GM21786 (cell line): ENCODE measurements around the gene ZSCAN5A.
"Not testable (repeated sequence)": the region's sequence is repeated elsewhere in the genome, so short reads cannot be mapped to it uniquely, and the experiment has no call there.

ENCODE experiments used
- ATAC-seq: cut with Tn5 transposase; IDR thresholded peaks from one replicate; pipeline ENCODE4 v1.9.1; 2021; ENCODE audit not compliant: unreplicated experiment

ZSCAN5A gene, protein sequence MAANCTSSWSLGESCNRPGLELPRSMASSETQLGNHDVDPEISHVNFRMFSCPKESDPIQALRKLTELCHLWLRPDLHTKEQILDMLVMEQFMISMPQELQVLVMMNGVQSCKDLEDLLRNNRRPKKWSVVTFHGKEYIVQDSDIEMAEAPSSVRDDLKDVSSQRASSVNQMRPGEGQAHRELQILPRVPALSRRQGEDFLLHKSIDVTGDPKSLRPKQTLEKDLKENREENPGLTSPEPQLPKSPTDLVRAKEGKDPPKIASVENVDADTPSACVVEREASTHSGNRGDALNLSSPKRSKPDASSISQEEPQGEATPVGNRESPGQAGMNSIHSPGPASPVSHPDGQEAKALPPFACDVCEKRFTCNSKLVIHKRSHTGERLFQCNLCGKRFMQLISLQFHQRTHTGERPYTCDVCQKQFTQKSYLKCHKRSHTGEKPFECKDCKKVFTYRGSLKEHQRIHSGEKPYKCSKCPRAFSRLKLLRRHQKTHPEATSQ

DNA sequence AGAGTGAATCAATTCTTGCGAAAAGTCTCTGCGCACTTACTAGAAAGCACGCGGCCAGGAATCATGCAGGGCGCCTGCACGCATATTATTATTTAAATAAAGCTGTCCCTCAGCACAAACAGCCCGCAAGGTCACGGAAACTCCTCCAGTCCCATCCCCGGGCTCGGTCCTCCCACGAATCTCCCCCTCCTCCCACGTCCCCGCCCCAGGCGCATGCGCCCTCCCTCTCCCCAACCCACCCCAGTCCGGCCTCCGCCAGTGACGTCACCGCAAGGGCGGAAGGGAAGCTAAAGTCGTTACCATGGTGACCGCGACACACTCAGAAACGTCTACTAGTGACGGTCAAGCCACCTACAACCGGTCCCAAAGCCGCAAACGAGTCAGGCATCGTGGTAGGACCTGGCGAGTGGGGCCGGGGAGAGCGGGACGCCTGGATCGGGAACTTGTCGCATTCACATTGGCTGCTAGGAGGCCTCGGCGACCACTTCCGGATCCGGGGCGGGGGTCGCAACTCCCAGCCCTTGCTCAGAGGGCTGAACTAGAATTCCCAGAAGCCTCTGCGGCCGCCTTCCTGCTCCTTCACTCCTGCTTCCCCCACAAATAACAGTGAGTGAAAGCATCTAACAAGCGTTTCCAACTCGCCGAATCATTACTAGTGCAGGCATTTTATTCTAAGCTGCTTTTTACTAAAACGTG lies at the start of gene ZSCAN5A:
TSS of gene ZSCAN5A (minus strand) at position 459 of the 696 bp plus-strand sequence. CDS start 89,793 bp downstream, outside the sequence.
- ATAC-seq: peak; percentile 77

DNA sequence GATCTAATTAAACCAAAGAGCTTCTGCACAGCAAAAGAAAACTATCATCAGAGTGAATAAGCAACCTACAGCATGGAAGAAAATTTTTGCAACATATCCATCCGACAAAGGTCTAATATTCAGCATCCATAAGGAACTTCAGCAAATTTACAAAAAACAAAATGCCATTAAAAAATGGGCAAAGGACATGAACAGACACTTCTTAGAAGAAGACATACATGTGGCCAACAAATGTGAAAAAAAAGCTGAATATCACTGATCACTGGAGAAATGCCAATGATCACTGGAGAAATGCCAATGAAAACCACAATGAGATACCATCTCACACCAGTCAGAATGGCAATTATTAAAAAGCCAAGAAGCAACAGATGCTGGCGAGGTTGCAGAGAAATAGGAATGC lies 46.2 kb upstream of the ZSCAN5A start:
- no peak for ATAC-seq

DNA sequence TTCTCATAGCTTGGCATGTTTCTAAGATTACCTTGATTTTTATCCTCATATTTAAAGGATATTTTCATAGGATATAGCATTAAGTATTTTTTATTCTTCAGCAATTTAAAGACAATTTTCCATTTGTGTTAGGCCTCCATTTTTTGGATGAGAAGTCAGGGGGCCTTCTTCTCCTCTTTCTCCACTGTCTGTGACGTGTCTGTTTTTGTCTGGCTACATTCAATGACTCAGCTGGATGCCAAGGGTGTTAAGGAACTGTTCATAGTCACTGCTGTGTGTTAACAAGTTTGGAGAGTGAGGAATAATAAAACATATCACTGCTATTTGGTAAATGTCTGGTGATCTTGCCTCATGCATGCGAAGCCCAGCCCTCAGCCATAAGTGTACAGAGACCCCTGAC lies 42.3 kb upstream of the ZSCAN5A start:
- no peak for ATAC-seq

DNA sequence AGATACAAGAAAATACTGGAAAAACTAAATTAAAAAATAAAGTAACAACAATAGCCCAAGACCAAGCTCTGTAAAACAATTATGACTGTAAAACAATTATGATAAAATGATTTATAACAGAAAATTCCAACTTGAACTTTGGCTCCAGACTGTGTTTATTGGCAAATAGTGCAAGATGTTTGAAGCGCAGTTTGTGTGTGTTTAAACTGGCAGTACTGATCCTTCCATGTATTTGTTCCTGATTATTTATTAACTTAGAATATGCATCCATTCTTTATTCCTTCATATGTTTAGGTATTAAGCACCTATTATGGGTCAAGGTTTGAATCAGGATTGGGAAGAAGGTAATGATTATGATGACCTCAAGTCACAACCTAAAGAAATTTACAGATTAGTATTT lies 40.9 kb upstream of the ZSCAN5A start:
- no peak for ATAC-seq

DNA sequence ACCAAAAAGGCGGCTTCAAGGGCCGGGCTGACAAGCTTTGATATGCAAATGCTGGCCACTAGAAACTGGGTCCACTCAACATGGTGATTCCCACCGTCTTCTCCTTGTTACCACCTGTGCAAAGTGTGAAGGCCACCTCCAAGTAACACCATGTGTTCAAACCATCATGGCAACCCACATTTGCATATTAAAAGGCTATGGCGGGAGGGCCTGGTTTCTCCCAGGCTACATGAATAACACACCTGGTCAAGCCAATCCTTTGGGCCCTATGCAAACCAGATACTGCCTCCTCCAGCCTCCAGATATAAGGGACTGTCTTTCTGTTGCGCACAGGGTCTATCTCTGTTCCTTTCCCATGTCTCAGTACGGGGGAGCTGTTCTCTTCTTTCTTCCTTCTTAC lies 36.6 kb upstream of the ZSCAN5A start:
- no peak for ATAC-seq

DNA sequence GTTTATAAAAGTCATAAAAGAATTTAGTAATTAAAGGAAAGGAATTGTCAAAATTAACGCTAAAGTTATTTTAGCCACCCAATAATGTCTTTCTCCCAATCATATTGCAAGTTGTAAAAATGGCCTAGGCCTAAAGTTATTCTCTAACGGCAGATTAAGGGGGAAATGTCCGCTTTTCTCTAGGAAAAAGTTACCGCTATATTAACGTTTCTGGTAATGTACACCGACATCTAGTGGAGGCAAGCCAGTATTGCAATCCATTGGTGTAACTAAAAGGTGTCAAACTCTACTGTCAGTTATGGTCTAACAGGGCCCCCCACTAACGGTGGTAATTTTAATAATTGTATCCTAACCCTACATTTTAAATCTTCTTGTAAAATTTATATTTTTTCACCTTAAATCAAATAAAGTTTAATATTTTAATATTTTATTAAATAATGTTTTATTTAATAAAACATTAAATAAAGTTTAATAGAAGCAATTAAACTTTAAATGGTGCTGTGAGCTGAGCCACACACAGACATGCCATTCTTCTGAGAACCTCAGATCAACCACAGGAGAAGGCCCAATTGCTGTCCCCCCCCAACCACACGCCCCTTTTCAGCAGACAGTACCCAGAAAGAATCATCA lies 35.9 kb upstream of the ZSCAN5A start:
- ATAC-seq: no peak

DNA sequence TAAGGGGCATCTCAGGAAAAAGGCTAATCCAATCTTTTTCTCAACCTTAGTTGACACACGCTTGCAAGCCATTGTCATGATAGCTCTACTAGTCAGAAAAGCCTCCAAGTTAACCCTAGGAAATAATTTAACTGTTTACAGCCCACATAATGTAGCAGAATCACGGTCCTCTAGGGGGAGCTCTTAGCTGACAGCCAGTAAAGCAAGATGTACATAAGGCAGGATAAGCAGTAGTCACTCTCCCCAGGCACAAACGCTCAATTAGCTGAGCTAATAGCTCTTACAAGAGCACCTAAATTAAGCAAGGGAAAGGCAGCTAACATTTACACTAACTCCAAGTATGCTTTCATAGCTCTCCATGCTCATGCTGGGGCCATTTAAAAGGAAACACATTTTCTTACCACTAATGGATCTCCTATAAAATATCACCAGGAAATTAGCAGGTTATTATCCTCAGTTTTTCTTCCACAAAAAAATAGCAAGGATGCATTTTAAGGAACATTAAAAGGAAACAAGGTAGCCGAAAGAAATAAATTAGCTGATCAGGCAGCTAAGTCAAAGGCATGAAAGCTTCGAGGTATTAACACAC lies 33.7 kb upstream of the ZSCAN5A start:
- no peak for ATAC-seq

DNA sequence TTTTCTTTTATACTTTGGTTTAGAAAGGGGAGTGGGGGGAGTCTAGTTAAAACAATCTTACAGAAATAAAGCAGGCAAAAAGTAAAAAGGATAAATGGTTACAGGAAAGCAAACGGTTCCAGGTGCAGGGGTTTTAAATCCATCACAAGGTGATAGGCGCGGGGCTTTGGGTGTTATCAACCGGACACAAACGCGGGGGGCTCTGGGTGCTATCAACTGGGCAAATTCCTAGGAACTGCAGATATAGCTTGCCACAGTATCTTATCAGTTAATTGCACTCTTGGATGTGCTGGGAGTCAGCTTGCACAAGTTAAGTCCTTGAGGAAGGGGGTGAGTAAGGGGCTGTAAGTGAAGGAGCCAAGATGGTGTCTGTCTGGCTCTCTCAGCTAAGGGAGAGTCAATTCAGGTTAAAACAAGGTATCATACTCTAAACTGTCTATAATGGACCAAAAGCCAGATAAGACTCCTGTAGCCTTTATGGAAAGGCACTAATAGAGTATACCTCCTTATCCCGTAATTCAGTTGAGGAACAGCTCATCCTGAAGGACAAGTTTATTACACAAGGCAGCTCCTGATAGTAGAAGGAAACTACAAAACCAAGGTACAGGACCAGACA lies 32.6 kb upstream of the ZSCAN5A start:
- no peak for ATAC-seq

DNA sequence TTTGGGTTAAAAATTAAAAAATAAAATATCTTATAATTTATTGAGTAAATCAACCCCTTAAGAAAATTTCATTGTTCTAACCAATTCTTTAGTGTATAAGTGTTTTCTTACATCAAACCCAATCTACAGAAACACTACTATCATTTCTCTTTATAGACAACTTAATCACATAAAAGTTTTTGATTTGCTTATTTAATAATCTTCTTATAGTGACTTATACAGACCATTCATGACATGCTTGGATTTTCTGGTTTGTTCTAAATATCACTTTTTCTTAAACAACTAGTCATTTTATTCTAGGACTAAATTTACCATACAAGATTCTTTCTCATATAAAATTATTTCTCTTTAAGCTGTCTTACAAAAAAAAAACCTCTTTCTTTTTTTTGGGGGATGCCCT lies 27.3 kb upstream of the ZSCAN5A start:
- ATAC-seq: no peak

DNA sequence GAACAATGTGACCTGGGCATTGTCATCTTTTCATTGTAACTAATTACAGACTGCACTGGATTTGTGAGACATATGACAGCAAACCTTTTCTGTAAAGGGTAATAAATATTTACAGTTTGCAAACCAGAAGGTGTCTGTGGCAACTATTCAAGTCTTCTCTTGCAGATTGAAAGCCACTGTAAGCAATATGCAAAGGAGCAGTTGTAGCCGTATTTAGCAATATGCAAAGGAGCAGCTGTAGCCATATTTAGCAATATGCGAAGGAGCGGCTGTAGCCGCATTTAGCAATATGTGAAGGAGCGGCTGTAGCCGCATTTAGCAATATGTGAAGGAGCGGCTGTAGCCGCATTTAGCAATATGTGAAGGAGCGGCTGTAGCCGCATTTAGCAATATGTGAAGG lies 24.4 kb upstream of the ZSCAN5A start:
- ATAC-seq: not testable (repeated sequence)

DNA sequence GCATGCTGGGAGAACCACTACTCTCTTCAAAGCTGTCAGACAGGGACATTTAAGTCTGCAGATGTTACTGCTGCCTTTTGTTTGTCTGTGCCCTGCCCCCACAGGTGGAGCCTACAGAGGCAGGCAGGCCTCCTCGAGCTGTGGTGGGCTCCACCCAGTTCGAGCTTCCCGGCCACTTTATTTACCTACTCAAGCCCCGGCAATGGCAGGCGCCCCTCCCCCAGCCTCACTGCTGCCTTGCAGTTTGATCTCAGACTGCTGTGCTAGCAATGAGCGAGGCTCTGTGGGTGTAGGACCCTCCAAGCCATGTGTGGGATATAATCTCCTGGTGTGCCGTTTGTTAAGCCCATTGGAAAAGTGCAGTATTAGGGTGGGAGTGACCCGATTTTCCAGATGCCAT lies 22.4 kb upstream of the ZSCAN5A start:
- ATAC-seq: not testable (repeated sequence)

DNA sequence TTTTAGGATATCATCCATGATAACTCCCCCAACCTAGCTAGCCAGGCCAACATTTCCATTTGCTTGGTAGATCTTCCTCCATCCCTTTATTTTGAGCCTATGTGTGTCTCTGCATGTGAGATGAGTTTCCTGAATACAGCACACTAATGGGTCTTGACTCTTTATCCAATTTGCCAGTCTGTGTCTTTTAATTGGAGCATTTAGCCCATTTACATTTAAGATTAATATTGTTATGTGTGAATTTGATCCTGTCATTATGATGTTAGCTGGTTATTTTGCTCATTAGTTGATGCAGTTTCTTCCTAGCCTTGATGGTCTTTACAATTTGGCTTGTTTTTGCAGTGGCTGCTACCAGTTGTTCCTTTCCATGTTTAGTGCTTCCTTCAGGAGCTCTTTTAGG lies 20.7 kb upstream of the ZSCAN5A start:
- not testable (repeated sequence) for ATAC-seq

DNA sequence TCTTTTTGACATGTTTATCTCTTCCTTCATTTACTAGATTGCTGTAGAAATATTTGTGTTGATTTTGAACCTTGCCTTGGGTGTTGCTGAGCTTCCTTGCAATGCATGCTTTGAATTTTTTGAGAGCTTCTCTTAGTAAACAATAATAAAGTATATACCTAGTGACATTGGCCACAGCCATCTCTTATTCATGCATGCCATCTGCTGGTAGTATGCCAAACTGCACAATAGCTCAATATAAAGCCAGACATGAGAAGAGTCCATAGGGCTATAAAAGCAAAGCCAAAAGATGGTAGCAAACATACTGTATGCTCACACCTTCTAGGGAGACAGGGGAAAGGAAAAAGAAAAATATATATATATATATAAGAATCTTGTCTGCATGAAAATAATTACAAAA lies 18.9 kb upstream of the ZSCAN5A start:
- ATAC-seq: no peak

DNA sequence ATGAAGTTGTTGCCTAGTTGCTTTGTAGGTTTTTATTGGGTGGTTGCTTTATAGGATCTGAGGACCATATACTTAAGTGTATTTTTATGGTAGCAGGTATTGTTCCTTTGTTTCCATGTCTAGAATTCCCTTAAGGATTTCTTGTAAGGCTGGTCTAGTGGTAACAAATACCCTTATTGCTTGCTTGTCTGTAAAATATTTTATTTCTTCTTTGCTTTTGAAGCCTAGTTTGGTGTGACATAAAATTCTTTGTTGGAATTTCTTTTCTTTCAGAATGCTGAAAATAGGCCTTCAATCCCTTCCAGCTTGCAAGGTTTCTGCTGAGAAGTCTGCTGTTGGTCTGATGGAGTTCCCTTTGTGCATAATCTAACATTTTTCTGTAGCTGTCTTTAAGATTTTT lies 18.1 kb upstream of the ZSCAN5A start:
- ATAC-seq: no peak

DNA sequence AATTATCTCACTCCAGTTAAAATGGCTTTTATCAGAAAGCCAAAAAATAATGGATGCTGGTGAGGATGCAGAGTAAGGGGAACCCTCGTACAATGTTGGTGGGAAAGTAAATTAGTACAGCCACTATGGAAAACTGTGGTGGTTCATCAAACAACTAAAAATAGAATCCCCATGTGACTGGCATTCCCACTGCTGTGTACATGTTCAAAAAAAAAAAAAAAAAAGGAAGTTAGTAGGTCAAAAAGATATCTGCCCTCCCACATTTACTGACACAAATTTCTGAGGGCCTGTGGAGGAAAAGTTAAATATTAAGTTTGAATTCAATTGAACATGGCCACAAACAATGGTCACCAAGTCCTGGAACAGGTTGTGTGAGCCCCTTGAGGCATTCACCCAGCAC lies 9.8 kb upstream of the ZSCAN5A start:
- ATAC-seq: no peak

DNA sequence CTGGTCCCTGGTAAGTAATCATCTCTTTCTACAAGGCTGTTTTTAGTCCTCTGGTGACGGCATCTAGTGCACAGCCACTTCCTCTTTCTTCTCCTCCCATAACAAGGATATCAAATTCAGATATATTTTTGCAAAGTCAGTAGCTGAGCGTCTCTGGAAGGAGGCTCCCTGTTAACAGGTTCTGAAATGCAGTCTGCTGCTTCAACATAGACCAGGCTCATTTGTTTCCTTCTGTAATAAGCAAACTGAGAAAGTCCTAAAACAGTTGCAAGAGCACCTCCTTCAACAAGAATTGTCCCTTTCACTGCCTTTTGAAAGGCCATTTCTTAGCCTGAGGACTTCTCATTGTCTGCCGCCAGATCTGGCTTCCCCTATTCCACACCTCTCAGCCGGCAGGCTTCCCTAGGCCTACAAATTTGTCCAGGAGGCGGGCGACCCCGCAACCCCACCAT lies 7.4 kb upstream of the ZSCAN5A start:
- ATAC-seq: no peak

DNA sequence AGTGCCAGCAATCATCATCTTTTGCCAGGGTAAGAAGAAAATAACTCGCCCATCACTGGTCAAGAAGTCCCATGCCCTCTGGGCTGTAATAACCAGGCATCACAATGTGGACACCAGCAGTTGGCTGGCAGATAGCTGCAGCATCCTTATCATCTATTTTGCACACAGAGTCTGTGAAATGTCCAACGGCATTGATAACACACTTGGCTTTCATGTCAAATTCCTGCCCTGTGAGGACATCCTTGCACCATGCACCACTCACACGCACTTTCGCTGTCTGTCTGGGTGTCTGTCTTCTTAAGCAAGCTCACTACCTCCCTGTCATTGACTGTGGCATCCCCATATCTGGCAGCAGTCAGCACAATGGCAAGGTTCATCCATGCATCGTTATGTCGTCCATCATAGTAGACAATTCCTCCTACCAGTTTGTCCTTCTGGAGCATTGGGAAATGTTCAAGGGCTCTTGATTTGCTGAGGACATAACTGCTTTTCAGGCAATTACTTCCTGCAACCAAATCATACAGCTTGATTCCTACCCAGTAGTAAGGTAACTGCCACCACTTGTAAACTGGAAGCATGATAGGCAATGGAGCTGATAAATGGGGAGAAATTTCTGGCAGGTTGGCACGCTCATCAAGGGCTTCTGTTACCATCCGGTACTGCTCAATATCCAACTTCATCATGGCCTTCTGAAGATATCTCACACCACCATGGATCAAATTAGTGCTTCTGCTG lies 6.8 kb upstream of the ZSCAN5A start:
- ATAC-seq: no peak

DNA sequence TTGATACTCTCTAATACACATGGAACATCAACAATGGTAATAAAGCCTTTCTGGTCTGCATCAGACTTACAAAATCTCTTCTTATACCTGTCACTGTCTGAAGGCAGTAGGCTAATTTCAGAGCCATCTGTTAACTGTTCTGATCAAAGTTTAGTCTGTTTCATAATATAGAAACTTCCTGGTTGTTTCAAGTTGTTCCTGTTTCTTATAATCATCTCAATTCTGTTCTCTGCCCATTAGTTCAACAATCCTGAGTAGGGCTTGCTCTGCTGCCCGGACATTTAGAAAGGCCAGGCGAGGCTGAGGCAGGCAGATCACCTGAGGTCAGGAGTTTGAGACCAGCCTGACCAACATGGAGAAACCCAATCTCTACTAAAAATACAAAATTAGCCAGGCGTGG lies 5.4 kb upstream of the ZSCAN5A start:
- no peak for ATAC-seq

DNA sequence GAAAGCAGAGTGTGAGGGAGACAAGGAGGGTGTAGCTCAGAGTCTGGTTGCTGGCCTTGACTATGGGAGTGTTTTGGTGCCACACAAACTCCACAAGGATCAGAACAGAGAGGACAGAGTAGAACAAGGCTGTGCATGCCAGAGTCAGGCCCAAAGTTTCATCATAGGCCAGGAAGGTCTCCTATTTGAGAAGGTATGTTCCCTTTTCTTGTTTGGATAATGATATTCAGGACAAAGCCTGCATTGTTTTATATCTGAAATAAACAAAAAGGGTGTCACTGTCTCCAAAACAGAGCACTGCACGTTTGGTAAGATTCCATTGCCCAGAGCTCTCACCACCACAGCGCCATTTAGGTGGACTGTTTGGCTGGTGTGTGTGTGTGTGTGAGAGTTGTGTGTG lies 3.1 kb upstream of the ZSCAN5A start:
- ATAC-seq: no peak

DNA sequence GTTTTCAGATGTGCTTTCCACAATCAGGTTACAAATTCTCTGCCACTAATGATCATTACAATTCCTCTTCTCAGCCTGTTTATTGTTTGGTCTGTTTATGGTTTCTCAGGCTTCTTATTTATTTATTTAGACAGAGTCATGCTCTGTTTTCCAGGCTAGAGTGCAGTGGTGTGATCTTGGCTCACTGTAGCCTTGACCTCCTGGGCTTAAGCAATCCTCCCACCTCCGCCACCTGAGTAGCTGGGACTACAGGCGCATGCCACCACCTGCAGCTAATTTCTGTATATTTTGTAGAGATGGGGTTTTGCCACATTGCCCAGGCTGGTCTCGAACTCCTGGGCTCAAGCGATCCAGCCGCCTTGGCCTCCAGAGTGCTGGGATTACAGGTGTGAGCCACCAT lies 2.1 kb upstream of the ZSCAN5A start:
- ATAC-seq: no peak
